RWPE2 (cell line): ENCODE results near the gene NR6A1.

Experiments
- ATAC-seq: fragments of 200-7000 bp; cut with Tn5 transposase; 3 replicates; pipeline ENCODE4 v1.9.1; 2021; ENCODE audit warnings: low read depth
- DNase-seq: peaks from one replicate; pipeline ENCODE4 v3.0.0-alpha.2; 2020; ENCODE audit warnings: low spot score
- H3K27ac ChIP-seq: fragments of 450-650 bp; 2 replicates; pipeline ENCODE4 v1.5.1; 2017; ENCODE audit warnings: mild to moderate bottlenecking; ENCODE audit not compliant: poor library complexity, severe bottlenecking
- H3K27me3 ChIP-seq: fragments of 250-450 bp; sonication (Bioruptor Pico); 2 replicates; pipeline ENCODE4 v1.5.1; 2021; ENCODE audit warnings: mild to moderate bottlenecking, moderate library complexity; ENCODE audit not compliant: insufficient read depth, poor library complexity, severe bottlenecking
- H3K36me3 ChIP-seq: fragments of 250-450 bp; sonication (Bioruptor Pico); 2 replicates; pipeline ENCODE4 v1.5.1; 2020; ENCODE audit warnings: low read depth, mild to moderate bottlenecking, moderate library complexity
- H3K4me1 ChIP-seq: fragments of 250-450 bp; sonication (Bioruptor Pico); 2 replicates; pipeline ENCODE4 v1.5.1; 2021; ENCODE audit warnings: mild to moderate bottlenecking, moderate library complexity; ENCODE audit not compliant: insufficient read depth, poor library complexity, severe bottlenecking
- H3K4me3 ChIP-seq: fragments of 250-450 bp; sonication (Bioruptor Pico); 2 replicates; pipeline ENCODE4 v1.5.1; 2021; ENCODE audit warnings: mild to moderate bottlenecking, moderate library complexity; ENCODE audit not compliant: severe bottlenecking
- H3K9me3 ChIP-seq: fragments of 250-450 bp; sonication (Bioruptor Pico); 2 replicates; pipeline ENCODE4 v1.5.1; 2021; ENCODE audit warnings: mild to moderate bottlenecking, moderate library complexity; ENCODE audit not compliant: severe bottlenecking
- CTCF ChIP-seq: fragments of 450-650 bp; IDR thresholded peaks from one replicate; pipeline ENCODE4 v1.5.1; 2017; ENCODE audit warnings: mild to moderate bottlenecking, moderate library complexity; ENCODE audit not compliant: poor library complexity, severe bottlenecking

The NR6A1 gene

GRCh38 chr9:124809741-124810500 is 38.8 kb upstream of the NR6A1 start:
- no peak for TF ChIP-seq CTCF
- H3K27ac ChIP-seq: peak overlapping the region; percentile 89

GRCh38 chr9:124809211-124809610 is 38.1 kb upstream of the NR6A1 start:
- TF ChIP-seq CTCF: no peak
- Histone ChIP-seq H3K9me3 (no peaks in the 10 kb centered on the region), H3K27me3 (no peaks in the 10 kb centered on the region), H3K4me1 (peaks cover 50% of the 10 kb centered on the region), H3K36me3 (no peaks in the 10 kb centered on the region), H3K27ac (peak overlapping the region; percentile 7), H3K4me3 (no peak overlapping the region)
- no peak for ATAC-seq
- DNase-seq: no peak

More at GRCh38 chr9:124809741-124810500, 38.8 kb upstream of the NR6A1 start:
- no peaks in the 10 kb centered on the region for H3K27me3 ChIP-seq
- H3K36me3 ChIP-seq: no peaks in the 10 kb centered on the region
- DNase-seq (no peak), ATAC-seq (no peak)
- peaks cover 57% of the 10 kb centered on the region for H3K4me1 ChIP-seq
- no peak overlapping the region for H3K4me3 ChIP-seq
- H3K9me3 ChIP-seq: no peaks in the 10 kb centered on the region

- Histone ChIP-seq H3K4me3 (no peak overlapping the region), H3K27me3 (no peaks in the 10 kb centered on the region), H3K27ac (peak overlapping the region; percentile 7), H3K36me3 (no peaks in the 10 kb centered on the region), H3K4me1 (peaks cover 42% of the 10 kb centered on the region), H3K9me3 (no peaks in the 10 kb centered on the region)
- no peak for DNase-seq
- no peak for ATAC-seq
- no peak for TF ChIP-seq CTCF
Measured at GRCh38 chr9:124808246-124808956, 37.3 kb upstream of the NR6A1 start.

GRCh38 chr9:124805186-124805585 is 34.1 kb upstream of the NR6A1 start:
- Histone ChIP-seq H3K9me3 (no peaks in the 10 kb centered on the region), H3K27me3 (no peaks in the 10 kb centered on the region), H3K4me3 (no peak overlapping the region), H3K36me3 (no peaks in the 10 kb centered on the region), H3K27ac (peak overlapping the region; percentile 46), H3K4me1 (peaks cover 11% of the 10 kb centered on the region)
- no peak for DNase-seq
- TF ChIP-seq CTCF: no peak
- 0 out of 3 replicates have a peak, but pooled peaks have one; percentile 32 for ATAC-seq
